ENCODE results near the gene EPHA7. TPM values are rescaled to one million over a fixed set of nuclear protein-coding genes. Genes with fewer than 3 reads are reported as not detected.

The EPHA7 gene
- total and polyA plus RNA-seq, 4 donors = under 0.01 to 0.37 (median 0.01) TPM; not detected in 1

- TF ChIP-seq, protein P1, sequence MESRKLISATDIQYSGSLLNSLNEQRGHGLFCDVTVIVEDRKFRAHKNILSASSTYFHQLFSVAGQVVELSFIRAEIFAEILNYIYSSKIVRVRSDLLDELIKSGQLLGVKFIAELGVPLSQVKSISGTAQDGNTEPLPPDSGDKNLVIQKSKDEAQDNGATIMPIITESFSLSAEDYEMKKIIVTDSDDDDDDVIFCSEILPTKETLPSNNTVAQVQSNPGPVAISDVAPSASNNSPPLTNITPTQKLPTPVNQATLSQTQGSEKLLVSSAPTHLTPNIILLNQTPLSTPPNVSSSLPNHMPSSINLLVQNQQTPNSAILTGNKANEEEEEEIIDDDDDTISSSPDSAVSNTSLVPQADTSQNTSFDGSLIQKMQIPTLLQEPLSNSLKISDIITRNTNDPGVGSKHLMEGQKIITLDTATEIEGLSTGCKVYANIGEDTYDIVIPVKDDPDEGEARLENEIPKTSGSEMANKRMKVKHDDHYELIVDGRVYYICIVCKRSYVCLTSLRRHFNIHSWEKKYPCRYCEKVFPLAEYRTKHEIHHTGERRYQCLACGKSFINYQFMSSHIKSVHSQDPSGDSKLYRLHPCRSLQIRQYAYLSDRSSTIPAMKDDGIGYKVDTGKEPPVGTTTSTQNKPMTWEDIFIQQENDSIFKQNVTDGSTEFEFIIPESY (IDR thresholded peaks at IDR 0.05) = no peak
- TF ChIP-seq CTCF (IDR thresholded peaks at IDR 0.05; ENCODE audit: low read depth, low read length, missing input control) (no peak), EGR1 (IDR thresholded peaks at IDR 0.05; ENCODE audit: low read depth in 2 of 2) (no peak)
- WGBS = 81% methylated on average over 2 of the region's 2 CpGs
Measured at GRCh38 chr6:93394471-93394870, 24.9 kb downstream of the EPHA7 start.

DNA sequence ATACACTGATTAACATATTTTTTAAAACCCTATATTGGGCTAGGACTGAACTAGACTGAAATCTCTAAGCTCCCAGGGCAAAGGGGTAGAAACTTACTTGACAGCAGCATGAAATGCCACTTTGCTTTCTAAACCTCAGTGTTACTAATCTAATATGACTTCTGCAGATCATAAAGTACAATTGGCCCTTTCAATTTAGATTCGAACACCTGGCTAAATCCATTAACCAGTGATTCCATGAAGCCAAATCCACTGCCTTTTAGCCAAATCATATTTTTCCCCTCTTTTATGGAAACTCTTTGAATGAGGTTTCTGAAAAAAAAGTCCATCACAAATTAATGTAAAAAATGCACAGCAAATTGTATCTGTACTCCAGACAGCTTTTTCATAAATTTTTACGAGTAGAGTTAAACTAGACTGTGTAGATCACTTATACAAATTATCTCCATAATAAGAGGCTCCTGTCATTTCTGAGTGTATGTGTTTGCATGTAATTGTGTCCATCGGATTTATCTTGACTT lies 25.7 kb downstream of the EPHA7 start:
- Histone ChIP-seq H3K4me3 (ENCODE audit: low read depth in 1 of 3, low read length in 3 of 3) (no peak overlapping the region), H3K27me3 (ENCODE audit: control insufficient read depth in 4 of 4, insufficient read depth in 4 of 4, low read length in 3 of 4) (peaks cover 0 to 4% (median 0%) of the 10 kb centered on the region in 4 donors), H3K27ac (ENCODE audit: low read depth in 1 of 2, low read length in 2 of 2) (no peak overlapping the region), H3K9ac (ENCODE audit: low read depth in 1 of 2, low read length in 2 of 2) (no peak overlapping the region), H3K9me3 (ENCODE audit: control insufficient read depth in 4 of 4, low read length in 3 of 4) (no peaks in the 10 kb centered on the region), H3K4me1 (ENCODE audit: control insufficient read depth in 4 of 4, insufficient read depth in 4 of 4, low read length in 3 of 4) (no peaks in the 10 kb centered on the region), H3K36me3 (ENCODE audit: control insufficient read depth in 4 of 4, insufficient read depth in 3 of 4, low read depth in 1 of 4, low read length in 3 of 4) (no peaks in the 10 kb centered on the region)
- TF ChIP-seq YY1 (IDR thresholded peaks at IDR 0.05) = no peak
- TF ChIP-seq, protein P2, sequence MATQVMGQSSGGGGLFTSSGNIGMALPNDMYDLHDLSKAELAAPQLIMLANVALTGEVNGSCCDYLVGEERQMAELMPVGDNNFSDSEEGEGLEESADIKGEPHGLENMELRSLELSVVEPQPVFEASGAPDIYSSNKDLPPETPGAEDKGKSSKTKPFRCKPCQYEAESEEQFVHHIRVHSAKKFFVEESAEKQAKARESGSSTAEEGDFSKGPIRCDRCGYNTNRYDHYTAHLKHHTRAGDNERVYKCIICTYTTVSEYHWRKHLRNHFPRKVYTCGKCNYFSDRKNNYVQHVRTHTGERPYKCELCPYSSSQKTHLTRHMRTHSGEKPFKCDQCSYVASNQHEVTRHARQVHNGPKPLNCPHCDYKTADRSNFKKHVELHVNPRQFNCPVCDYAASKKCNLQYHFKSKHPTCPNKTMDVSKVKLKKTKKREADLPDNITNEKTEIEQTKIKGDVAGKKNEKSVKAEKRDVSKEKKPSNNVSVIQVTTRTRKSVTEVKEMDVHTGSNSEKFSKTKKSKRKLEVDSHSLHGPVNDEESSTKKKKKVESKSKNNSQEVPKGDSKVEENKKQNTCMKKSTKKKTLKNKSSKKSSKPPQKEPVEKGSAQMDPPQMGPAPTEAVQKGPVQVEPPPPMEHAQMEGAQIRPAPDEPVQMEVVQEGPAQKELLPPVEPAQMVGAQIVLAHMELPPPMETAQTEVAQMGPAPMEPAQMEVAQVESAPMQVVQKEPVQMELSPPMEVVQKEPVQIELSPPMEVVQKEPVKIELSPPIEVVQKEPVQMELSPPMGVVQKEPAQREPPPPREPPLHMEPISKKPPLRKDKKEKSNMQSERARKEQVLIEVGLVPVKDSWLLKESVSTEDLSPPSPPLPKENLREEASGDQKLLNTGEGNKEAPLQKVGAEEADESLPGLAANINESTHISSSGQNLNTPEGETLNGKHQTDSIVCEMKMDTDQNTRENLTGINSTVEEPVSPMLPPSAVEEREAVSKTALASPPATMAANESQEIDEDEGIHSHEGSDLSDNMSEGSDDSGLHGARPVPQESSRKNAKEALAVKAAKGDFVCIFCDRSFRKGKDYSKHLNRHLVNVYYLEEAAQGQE (IDR thresholded peaks at IDR 0.05) = no peak
- TF ChIP-seq CTCF (IDR thresholded peaks at IDR 0.05; ENCODE audit: low read depth, low read length, missing input control) = no peak
- no peak for DNase-seq (ENCODE audit: low spot score)
- WGBS = 72% methylated on average over 3 of the region's 3 CpGs

More at GRCh38 chr6:93394471-93394870, 24.9 kb downstream of the EPHA7 start:
- Histone ChIP-seq H3K4me3 (ENCODE audit: low read depth in 1 of 3, low read length in 3 of 3) (no peak overlapping the region), H3K27me3 (ENCODE audit: control insufficient read depth in 4 of 4, insufficient read depth in 4 of 4, low read length in 3 of 4) (peaks cover 0 to 4% (median 0%) of the 10 kb centered on the region in 4 donors), H3K27ac (ENCODE audit: low read depth in 1 of 2, low read length in 2 of 2) (no peak overlapping the region), H3K9me3 (ENCODE audit: control insufficient read depth in 4 of 4, low read length in 3 of 4) (no peaks in the 10 kb centered on the region), H3K36me3 (ENCODE audit: control insufficient read depth in 4 of 4, insufficient read depth in 3 of 4, low read depth in 1 of 4, low read length in 3 of 4) (no peaks in the 10 kb centered on the region), H3K4me1 (ENCODE audit: control insufficient read depth in 4 of 4, insufficient read depth in 4 of 4, low read length in 3 of 4) (no peaks in the 10 kb centered on the region), H3K9ac (ENCODE audit: low read depth in 1 of 2, low read length in 2 of 2) (no peak overlapping the region)
- DNase-seq (ENCODE audit: low spot score) = no peak

Measured in liver (tissue), 9 donors.